ENCODE results near the gene KRT33B. TPM values are rescaled to one million over a fixed set of nuclear protein-coding genes. Genes with fewer than 3 reads are reported as not detected.

Gene KRT33B
- polyA plus RNA-seq, 1 donor from 2014 or later = not detected

GRCh38 chr17:41393294-41393693, 23.7 kb upstream of the KRT33B start:
- H3K27me3 ChIP-seq (ENCODE audit: insufficient read depth, low read depth, low read length) = no peaks in the 10 kb centered on the region
- no peak for TF ChIP-seq POLR2AphosphoS5 (IDR thresholded peaks at IDR 0.05)
- TF ChIP-seq CTCF (IDR thresholded peaks at IDR 0.05; ENCODE audit: poor library complexity, severe bottlenecking) = no peak
- no peak for TF ChIP-seq RAD21 (conservative IDR thresholded peaks at IDR 0.05)
- TF ChIP-seq TAF1 (IDR thresholded peaks at IDR 0.05; ENCODE audit: low read depth) = no peak
- TF ChIP-seq REST (IDR thresholded peaks at IDR 0.05; ENCODE audit: borderline replicate concordance) = no peak
- TF ChIP-seq SMC3 (conservative IDR thresholded peaks at IDR 0.05; ENCODE audit: poor library complexity) = no peak
- TF ChIP-seq EZH2 (IDR thresholded peaks at IDR 0.05; ENCODE audit: borderline replicate concordance, insufficient read depth, low read length, poor library complexity, severe bottlenecking) = no peak
- TF ChIP-seq MXI1 (conservative IDR thresholded peaks at IDR 0.05; ENCODE audit: poor library complexity, severe bottlenecking) = no peak
- TF ChIP-seq EP300 (conservative IDR thresholded peaks at IDR 0.05; ENCODE audit: poor library complexity, severe bottlenecking) = no peak
- no peaks in the 10 kb centered on the region for H3K9me2 ChIP-seq (ENCODE audit: insufficient read depth, low read length)
- no peak overlapping the region for H3K9ac ChIP-seq (ENCODE audit: low read length)
- no peak overlapping the region for H3K4me3 ChIP-seq (ENCODE audit: low read length)
- H3K36me3 ChIP-seq (ENCODE audit: insufficient read depth, low read length) = no peaks in the 10 kb centered on the region
- H3K79me2 ChIP-seq (replicated peaks; ENCODE audit: insufficient read depth, low read length) = no peaks in the 10 kb centered on the region
- no peak overlapping the region for H2AFZ ChIP-seq (ENCODE audit: low read depth, low read length)
- H3K9me3 ChIP-seq (ENCODE audit: low read length) = no peaks in the 10 kb centered on the region
- no peaks in the 10 kb centered on the region for H3F3A ChIP-seq (ENCODE audit: insufficient read depth, low read length, poor library complexity, severe bottlenecking)
- no peak overlapping the region for H3K27ac ChIP-seq (ENCODE audit: low read length)
- H3K4me2 ChIP-seq (ENCODE audit: low read length) = no peak overlapping the region
- no peaks in the 10 kb centered on the region for H4K20me1 ChIP-seq (ENCODE audit: insufficient read depth)

GRCh38 chr17:41392278-41392677, 22.7 kb upstream of the KRT33B start:
- Histone ChIP-seq H4K20me1 (ENCODE audit: insufficient read depth) (no peaks in the 10 kb centered on the region), H3K9me3 (ENCODE audit: low read length) (no peaks in the 10 kb centered on the region), H3K9ac (ENCODE audit: low read length) (no peak overlapping the region), H3K4me3 (ENCODE audit: low read length) (no peak overlapping the region), H3K4me2 (ENCODE audit: low read length) (no peak overlapping the region), H3K36me3 (ENCODE audit: insufficient read depth, low read length) (no peaks in the 10 kb centered on the region), H3F3A (ENCODE audit: insufficient read depth, low read length, poor library complexity, severe bottlenecking) (no peaks in the 10 kb centered on the region), H3K27ac (ENCODE audit: low read length) (no peak overlapping the region), H3K27me3 (ENCODE audit: insufficient read depth, low read depth, low read length) (no peaks in the 10 kb centered on the region), H3K9me2 (ENCODE audit: insufficient read depth, low read length) (no peaks in the 10 kb centered on the region), H3K79me2 (replicated peaks; ENCODE audit: insufficient read depth, low read length) (no peaks in the 10 kb centered on the region), H2AFZ (ENCODE audit: low read depth, low read length) (no peak overlapping the region)
- TF ChIP-seq CTCF (IDR thresholded peaks at IDR 0.05; ENCODE audit: poor library complexity, severe bottlenecking) (no peak), TAF1 (IDR thresholded peaks at IDR 0.05; ENCODE audit: low read depth) (no peak), SMC3 (conservative IDR thresholded peaks at IDR 0.05; ENCODE audit: poor library complexity) (no peak), RAD21 (conservative IDR thresholded peaks at IDR 0.05) (no peak), POLR2AphosphoS5 (IDR thresholded peaks at IDR 0.05) (no peak), EP300 (conservative IDR thresholded peaks at IDR 0.05; ENCODE audit: poor library complexity, severe bottlenecking) (no peak), MXI1 (conservative IDR thresholded peaks at IDR 0.05; ENCODE audit: poor library complexity, severe bottlenecking) (no peak), REST (IDR thresholded peaks at IDR 0.05; ENCODE audit: borderline replicate concordance) (no peak), EZH2 (IDR thresholded peaks at IDR 0.05; ENCODE audit: borderline replicate concordance, insufficient read depth, low read length, poor library complexity, severe bottlenecking) (no peak)
